IPS-18c (cell line): Measurements from ENCODE around the gene ZNF773.

Experiments
- H3K4me3 ChIP-seq: 2 replicates; pipeline ENCODE4 v1.7.0; 2013; ENCODE audit warnings: low read depth, mild to moderate bottlenecking, low read length, moderate library complexity; ENCODE audit not compliant: insufficient read depth
- H3K9me3 ChIP-seq: one replicate; pipeline ENCODE4 v1.6.1; 2013; ENCODE audit warnings: mild to moderate bottlenecking, low read length, moderate library complexity; ENCODE audit not compliant: control insufficient read depth, insufficient read depth

Gene ZNF773

DNA sequence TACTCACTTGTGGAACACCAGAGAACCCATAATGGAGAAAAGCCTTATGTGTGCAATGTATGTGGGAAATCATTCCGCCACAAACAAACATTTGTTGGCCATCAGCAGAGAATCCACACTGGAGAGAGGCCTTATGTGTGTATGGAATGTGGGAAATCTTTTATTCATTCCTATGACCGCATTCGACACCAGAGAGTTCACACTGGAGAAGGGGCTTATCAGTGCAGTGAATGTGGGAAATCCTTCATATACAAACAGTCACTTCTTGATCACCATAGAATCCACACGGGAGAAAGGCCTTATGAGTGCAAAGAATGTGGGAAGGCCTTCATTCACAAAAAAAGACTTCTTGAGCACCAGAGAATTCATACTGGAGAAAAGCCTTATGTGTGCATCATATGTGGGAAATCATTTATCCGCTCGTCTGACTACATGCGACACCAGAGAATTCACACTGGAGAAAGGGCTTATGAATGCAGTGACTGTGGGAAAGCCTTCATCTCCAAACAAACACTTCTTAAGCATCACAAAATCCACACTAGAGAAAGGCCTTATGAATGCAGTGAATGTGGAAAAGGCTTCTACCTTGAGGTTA, 38.3 kb downstream of the ZNF773 start:
- Histone ChIP-seq H3K4me3 (0 out of 2 replicates have a peak overlapping the region, but pooled peaks have one; percentile 6), H3K9me3 (peaks cover 23% of the 10 kb centered on the region)

DNA sequence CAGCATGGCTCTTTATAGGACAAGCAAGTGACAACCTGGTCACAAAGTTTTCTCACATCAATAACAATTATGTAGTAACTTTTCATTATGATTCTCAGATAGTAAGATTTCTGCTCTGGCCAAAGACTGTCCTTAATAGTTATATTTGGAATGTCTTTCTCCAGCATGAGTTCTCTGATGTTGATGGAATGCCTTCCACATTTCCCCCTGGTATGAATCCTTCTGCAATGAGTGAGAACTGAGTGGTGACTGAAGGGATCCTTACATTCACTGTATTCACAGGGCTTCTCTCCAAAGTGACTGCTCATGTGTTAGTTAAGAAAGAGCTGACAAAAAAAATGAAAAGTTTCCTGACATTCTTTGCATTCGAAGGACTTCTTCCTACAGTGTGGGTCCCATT, 46.8 kb downstream of the ZNF773 start:
- Histone ChIP-seq H3K4me3 (no peak overlapping the region), H3K9me3 (peaks cover 7% of the 10 kb centered on the region)

- Histone ChIP-seq H3K9me3 (peaks cover 4% of the 10 kb centered on the region), H3K4me3 (no peak overlapping the region)
These were observed 52.7 kb downstream of the ZNF773 start for GRCh38 chr19:57552432-57552831.

- H3K4me3 ChIP-seq, result no peak overlapping the region
- peaks cover 2% of the 10 kb centered on the region for H3K9me3 ChIP-seq
These were observed 57.9 kb downstream of the ZNF773 start for GRCh38 chr19:57557659-57558058.
